HL-60/S4 (cell line): ENCODE results near the gene TSNAXIP1.

ENCODE experiments used
- in situ Hi-C: fragments of 300-500 bp; cut with MboI; formaldehyde crosslinking; loops from 2 replicates; pipeline ENCODE4 v1.14.3; 2022; ENCODE audit warnings: low sequenced_read_pairs

Gene TSNAXIP1

DNA sequence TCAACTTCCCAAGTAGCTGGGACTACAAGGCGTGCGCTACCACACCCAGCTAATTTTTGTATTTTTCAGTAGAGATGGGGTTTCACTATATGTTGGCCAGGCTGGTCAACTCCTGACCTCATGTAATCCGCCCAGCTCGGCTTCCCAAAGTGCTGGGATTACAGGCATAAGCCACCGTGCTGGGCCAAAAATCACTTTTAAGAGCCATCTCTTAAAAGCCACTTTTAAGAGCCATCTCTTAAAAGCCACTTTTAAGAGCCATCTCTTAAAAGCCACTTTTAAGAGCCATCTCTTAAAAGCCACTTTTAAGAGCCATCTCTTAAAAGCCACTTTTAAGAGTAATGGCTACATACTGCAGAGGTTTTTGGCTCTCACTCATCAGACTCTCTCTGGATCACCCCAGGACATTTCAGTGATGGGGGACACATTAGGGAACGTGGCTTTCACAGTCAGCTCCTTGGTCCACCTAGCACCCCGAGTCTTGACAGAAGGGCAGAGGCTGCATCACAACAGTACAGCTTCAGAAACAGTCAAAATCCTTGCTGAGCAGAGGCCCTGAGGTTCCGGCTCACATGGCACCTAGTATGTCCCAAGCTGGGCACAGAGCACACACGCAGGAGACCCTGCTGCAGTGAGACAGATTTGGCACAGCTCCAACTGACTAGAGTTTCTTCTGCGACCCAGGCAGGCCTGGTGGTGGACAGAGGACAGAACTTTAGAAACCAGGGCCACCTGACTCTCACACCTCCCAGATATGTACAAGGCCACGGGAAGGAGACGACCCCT is 23.9 kb upstream of the TSNAXIP1 start:
- in situ Hi-C loops = no loop called here

DNA sequence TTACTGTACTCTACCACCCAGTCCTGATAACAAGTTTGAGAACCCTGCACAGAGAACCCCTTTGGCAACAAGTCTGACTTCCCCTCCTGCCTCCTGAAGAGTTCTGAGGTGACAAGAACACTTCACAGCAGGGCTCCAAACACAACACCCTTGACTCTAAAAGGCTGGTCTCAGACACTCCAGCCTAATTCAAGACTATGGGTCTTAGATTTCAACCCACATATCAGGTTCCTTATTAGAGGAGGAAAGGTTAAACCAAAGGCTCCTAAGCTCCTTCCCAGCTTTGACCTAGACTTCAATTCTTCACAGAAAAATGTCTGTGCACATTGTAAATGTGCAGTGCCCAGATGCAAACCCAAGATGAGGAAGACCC is 23.4 kb upstream of the TSNAXIP1 start:
- in situ Hi-C loops = no loop called here

DNA sequence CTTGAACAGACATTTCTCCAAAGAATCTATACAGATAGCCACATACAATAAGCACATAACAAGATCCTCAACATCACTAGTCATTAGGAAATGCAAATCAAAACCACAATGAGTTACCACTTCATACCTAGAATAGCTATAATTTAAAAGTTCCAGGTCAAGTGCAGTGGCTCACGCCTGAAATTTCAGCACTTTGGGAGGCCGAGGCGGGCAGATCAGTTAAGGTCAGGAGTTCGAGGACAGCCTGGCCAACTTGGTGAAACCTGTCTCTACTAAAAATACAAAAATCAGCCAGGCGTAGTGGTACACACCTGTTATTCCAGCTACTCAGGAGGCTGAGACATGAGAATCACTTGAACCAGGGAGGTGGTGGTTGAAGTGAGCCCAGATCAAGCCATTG is 20.2 kb upstream of the TSNAXIP1 start:
- in situ Hi-C loops = no loop called here

DNA sequence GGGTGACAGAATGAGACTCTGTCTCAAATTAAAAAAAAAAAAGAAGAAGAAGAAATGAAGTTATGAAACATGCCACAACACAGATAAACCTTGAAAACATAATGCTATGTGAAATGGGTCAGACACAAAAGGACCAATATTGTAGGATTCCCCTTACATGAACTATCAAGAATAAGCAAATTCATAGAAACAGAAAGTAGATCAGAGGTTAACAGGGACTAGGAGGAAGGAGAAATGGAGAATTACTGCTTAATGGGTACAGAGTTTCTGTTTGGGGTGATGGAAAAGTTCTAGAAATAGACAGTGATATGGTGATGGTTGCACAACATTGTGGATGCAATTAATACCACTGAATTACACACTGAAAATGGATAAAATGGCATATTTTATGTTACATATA is 16.6 kb upstream of the TSNAXIP1 start:
- in situ Hi-C loops = no loop called here

DNA sequence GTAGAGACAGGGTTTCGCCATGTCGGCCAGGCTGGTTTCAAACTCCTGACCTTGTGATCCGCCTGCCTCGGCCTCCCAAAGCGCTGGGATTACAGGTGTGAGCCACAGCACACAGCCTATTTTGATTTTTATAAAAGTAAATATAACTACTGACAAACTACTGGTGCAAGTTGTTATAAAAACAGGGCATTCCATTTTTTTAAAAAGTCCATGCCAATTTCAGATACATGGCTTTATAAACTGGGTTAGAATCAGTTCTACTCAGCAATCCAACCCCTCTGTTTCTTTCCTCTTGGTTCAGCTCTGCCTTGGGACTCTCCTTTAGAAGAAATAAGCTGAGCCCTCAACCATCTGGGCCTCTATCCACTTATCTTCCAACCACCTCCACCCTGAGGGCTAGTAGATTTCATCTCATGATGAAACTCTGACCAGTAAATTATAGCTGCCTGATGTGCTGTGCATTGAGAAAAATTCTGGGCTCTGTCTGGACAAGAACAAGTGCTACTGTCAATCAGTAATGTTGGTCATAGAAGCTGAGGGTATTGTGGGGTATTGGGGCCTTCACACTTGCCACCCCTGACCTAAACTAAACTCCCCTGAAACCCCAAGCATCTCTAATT is 10.5 kb upstream of the TSNAXIP1 start:
- in situ Hi-C loops = no loop called here

DNA sequence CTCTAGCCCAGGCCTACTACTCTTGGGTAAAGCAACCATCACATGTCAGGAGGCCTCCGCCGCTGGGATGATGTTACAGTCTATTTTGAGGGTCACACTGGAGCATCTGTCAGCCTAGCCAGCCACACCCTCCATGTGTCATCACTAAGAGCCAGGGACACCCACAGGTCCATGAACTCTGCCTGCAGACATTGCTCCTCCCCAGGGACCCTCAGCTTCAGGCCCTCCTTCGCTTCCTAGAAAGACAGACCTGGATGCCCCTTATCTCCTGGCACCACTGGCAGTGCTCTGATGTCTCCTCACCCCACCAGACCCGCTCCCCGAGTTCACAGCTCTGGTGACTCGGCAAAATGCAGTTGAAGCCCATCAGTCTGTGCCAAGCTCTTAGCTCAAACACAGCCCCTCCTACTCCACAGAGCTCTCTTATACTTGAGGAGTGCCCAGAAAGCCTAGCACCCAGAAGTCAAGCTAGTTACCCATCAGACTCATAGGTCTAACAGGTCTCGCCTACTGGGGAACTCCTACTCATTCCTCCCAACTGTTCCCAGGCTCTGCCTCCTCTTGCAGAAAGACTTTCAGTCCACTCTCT is 6.3 kb upstream of the TSNAXIP1 start:
- in situ Hi-C loops = no loop called here

DNA sequence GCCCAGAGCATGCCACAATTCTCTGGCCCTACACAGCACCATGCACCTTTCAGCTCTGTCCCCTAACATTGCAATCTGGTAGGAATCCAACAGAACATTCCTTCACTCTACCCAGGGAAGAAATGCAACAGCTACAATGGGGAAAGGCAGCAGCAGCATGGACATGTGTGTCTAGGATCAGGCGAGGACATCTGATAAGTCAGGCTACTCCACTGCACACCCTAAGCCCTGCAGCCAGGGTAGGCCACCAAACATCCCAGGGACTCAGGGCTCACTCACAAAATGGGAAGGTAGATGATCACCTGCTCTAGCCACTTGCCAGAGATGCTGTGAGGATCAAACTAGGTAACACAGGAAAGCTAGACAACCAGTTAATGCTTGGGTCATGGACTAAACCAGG is 5.4 kb upstream of the TSNAXIP1 start:
- in situ Hi-C loops = no loop called here

DNA sequence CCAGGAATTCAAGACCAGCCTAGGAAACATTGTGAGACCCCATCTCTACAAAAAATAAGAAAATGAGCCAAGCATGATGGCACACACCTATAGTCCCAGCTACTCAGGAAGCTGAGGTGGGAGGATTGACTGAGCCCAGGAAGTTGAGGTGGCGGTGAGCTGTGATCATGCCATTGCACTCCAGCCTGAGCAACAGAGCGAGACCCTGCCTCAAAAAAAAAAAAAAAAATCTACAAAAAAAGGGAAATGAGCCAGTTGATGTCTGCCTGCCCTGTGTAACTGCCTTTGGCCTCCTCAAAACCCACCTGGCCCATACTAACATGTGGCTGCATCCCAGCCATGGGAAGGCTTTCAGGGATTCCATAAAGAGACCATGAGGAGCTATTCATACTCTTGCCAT is 4.8 kb upstream of the TSNAXIP1 start:
- in situ Hi-C loops = no loop called here

DNA sequence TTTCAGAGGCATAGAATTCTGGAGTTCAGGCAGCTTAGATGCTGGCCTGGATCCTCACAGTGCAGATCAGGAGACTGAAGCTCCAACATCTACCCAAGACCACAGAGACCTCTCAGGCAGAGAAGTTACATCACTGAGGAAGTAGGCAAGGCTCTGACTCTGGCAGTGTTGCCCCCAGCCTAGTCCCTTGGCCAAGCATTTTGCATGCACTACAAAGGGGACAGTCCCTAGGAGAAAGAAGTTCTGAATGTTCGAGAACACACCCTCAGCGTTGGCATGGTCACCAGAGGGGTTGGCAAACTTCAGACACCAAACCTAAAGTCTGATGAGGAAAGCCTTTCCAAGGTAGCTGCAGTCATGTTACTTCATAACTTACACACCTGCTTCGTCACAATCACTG is 2.8 kb upstream of the TSNAXIP1 start:
- in situ Hi-C loops = no loop called here

DNA sequence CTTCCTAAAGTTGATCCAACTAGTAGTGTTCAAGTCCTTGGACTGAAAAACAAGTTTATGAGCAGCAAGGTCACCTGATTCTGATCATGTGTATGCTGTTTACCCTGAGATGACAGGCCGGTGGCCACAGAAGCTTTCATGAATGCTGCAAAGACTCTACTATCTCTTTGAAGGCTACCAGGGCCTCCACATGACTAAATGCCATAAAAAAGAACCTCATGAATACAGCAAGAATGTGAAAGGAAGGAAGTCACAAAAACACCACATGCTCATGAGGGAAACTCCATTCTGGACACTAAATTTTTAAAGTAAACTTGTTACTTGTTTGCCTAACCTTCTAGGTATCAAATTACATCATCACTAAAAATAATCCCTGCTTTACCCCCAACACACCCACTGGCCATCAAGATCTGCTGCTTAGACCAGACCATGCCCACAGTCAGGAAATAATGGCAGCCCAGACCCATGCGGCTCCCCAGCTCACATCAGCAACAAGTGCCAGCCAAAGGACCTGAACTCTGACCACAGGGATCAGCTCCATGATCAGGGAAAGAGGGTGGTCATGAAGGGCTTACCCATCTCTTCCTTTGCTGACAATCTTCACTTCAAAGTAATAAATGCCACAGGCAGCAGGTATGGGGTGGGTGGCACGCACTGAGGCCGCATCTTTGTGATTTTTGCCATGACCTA is 1.7 kb upstream of the TSNAXIP1 start:
- in situ Hi-C loops = no loop called here

DNA sequence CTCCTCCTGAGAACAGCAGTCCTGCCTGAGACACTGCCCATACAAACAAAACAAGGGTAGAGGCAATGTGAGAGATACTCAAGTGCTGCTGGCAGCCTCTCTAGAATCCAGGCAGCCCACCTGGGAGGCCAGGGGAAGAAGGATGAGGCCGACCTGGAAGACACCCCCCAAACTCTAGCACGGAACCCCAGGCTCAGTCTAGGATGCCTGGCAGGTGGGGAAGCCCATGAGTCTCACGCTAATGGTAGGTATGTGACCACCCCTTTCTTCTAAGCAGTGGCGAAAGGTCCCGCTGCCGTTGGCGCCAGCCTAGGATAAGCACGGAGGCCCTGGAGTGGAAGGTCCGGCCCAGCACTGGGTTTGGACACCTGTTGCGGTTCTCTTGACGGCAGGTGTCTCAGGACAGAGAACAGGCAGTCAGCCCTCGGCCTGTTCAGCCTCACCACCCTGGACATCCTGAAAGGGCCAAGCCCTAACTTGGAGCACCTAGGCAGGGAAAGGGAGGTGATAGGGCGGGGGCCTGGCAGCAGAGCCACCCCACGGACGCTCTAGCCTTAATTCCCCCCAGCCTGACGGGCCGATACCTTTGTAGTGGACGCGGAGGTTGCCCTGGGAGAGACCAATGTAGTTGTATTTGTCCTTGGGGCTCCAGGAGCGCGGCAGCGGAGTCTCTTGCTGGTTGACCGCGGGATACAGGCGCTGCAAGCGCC is 816 bp upstream of the TSNAXIP1 start:
- in situ Hi-C loops = no loop called here

DNA sequence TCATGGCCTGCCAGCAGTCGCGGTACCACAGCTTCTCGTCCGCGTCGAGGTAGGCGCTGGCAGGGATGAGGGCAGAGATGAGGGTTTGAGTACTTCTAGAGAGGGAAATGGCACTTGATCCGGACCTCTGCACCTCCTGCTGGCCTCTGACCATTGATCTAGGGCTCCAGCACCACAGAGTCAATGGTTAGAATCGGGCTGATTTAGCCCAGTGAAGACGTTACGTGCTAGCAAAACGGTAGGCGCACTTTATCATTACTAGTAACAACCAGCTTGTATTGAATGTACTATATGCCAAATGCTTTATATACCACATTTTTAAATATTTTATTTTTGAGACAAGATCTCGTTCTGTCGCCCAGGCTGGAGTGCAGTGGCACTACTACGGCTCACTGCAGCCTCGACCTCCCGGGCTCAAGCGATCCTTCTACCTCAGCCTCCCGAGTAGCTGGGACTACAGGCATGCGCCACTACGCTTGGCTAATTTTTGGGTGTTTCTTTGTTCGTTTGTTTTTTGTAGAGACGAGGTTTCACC is 526 bp downstream of the TSNAXIP1 start:
- in situ Hi-C loops = no loop called here

DNA sequence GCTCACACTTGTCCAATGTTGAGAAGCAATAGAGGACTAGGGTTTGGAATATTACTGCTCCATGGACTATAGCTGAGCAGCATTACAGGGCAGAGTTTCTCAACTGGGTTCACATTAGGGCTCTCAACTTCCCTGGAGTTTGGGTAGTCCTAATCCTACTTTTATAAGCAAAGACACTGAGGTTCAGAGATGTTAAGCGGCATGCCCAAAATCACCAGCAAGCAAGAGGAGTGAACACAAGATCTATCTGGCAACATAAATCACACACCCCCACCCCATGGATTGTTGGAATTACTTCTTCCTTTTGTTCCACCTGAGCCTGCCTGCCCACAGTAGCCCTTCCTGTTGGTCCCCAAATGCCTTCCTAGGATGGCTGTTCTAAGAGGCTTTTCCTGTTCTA is 5.2 kb downstream of the TSNAXIP1 start:
- in situ Hi-C loops = loop anchor here (10.0 kb wide), 1 partner anchor 233 kb away; no protein-coding TSS in a partner anchor

DNA sequence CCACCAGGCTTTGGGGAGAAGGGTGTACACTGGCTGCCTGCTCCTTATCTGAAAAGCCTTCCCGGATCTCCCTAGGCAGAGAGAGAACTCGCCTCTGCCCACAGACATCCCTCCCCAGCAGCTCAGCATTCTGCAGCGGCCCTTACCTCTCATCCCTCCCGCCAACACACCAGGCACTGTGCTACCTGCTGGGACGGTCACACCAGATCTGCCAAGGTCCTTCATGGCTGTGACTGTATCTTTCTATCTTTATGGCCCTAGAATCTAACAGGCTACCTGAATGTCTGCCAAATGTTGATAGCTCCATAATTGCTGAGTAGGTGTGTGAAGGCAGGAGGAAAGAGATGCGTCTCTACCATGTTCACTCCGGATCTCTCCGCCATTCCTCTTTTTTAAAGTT is 7.9 kb downstream of the TSNAXIP1 start:
- in situ Hi-C loops = loop anchor here (10.0 kb wide), 1 partner anchor 230 kb away; no protein-coding TSS in a partner anchor

DNA sequence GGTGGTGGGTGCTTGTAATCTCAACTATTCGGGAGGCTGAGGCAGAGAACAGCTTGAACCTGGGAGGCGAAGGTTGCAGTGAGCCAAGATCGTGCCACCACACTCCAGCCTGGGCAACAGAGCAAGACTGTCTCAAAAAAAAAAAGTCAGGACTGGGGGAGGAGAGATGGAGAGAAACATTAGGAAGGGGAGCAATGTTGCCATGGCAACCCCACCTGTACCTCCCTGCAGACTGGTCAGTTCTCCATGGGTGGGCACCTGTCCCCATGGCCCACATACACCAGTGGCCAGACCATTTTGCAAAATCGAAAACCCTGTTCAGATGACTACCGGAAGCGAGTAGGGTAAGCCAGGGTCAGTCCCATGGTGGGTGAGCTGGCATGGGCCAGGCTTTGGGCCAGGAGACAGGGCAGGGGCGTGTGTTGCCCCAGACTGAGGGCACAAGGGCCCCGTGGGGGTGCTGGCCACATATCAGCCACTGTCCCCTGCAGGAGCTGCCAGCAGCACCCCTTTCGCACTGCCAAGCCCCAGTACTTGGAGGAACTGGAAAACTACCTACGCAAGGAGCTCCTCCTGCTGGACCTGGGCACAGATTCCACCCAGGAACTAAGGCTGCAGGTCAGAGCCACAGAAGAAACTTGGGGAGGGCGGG is 14.0 kb downstream of the TSNAXIP1 start:
- in situ Hi-C loops = no loop called here

DNA sequence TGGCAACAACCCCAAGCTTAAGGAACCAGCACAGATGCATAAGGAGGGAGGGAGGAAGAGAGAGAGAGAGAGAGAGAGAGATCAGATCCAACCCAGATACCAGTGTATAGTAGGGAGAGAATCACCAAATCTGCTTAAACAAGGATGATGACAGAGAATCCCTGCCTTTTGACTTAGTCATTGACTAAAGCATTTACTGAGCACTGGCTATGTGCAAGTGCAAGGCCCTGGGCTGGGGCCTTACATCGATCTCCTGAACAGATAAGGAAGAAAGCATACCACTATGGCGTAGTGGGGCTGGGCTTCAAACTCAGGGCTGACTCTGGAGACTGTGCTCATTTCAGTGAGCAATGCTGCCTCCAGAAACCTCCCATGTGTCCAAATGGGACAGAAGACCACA is 15.8 kb downstream of the TSNAXIP1 start:
- in situ Hi-C loops = no loop called here

DNA sequence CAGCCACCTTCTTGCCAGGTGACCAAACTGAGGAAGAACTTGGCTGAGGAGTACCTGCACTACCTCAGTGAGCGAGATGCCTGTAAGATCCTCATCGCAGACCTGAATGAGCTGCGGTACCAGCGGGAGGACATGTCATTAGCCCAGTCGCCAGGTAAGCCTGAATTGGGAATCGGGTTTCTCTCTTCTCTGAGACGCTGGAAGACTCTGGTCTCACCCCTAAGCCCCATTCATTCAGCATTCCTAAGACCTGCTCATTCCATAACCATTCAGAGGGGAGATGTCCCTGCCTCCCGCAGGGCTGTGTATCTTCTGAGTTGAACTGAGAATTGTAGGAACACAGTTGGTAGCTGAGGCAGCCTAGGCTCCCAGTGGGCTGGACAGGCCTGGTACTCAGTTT is 18.4 kb downstream of the TSNAXIP1 start:
- in situ Hi-C loops = no loop called here

DNA sequence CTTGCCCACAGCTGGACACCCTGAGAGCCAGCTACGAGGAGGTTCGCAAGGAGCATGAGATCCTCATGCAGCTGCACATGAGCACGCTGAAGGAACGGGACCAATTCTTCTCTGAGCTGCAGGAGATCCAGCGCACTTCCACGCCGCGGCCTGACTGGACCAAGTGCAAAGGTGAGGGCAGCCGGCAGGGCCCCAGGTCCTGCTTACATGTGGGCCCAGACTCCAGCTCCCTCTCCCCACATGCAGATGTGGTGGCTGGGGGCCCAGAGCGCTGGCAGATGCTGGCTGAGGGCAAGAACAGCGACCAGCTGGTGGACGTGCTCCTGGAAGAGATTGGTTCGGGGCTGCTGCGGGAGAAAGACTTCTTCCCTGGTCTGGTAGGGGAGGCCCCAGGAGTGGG is 19.2 kb downstream of the TSNAXIP1 start:
- in situ Hi-C loops = no loop called here

DNA sequence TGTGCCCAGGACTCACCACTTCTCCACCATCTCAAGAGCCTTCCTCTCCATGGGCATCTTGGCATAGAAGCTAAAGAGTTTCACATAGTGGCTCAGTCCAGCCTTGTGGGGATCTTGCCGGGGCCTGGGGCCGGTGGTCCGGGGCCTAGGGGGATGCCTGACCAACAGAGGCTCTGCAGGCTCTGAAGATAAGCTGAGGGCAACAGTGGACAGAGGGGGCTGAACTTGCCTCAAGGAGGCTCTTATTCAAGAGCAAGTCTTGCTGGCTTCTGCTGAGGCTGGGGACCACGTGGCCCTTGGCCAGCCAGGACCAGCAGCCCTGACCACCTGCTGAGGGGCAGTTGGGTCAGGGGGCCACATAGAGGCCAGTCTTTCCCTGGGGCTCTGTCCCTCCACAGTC is 22.0 kb downstream of the TSNAXIP1 start:
- in situ Hi-C loops = no loop called here

DNA sequence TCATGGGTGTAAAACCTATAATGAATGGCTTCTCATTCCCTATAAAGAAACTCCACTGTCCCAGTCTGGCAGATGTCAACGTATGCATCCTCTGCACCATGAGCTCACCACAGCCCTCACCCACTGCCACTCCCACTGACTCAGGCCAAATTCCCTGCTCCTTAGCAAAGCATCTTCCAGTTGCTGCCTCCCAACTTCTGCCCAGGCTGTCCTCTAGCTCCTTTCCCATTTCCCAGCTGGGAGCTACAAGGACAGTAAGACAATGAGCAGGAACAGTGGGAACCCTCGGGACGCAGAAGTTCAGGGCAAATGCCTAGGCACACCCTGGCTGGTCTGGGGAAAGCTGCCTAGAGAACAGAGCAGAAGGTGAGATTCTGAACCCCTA is 26.3 kb downstream of the TSNAXIP1 start:
- in situ Hi-C loops = no loop called here
